Smooth muscle cell (in vitro differentiated cells): ENCODE measurements around the gene EXOC6B. TPM values are rescaled to one million over a fixed set of nuclear protein-coding genes. Genes with fewer than 3 reads are reported as not detected.

ENCODE experiments used
- DNase-seq: peaks from one replicate; lab custom pipeline; 2025; ENCODE audit not compliant: unreplicated experiment; lab: John Stamatoyannopoulos, UW
- H2AFZ ChIP-seq: fragments of 200-600 bp; sonication (generic); 2 replicates; pipeline ENCODE4 v1.6.0; 2016; ENCODE audit warnings: antibody characterized with exemption, low read depth, mild to moderate bottlenecking
- H3F3A ChIP-seq: fragments of 200-600 bp; sonication (generic); 2 replicates; pipeline ENCODE4 v1.6.0; 2017; ENCODE audit warnings: antibody characterized with exemption, low read depth
- H3K27ac ChIP-seq: fragments of 200-600 bp; sonication (generic); 2 replicates; pipeline ENCODE4 v1.5.1; 2016; ENCODE audit warnings: low read depth, mild to moderate bottlenecking
- H3K27me3 ChIP-seq: fragments of 200-600 bp; sonication (generic); 2 replicates; pipeline ENCODE4 v1.6.1; 2016; ENCODE audit warnings: low read depth, mild to moderate bottlenecking
- H3K36me3 ChIP-seq: fragments of 200-600 bp; sonication (generic); 2 replicates; pipeline ENCODE4 v1.5.1; 2016; ENCODE audit warnings: low read depth
- H3K4me1 ChIP-seq: fragments of 200-600 bp; sonication (generic); 2 replicates; pipeline ENCODE4 v1.5.1; 2016; ENCODE audit warnings: low read depth
- H3K4me2 ChIP-seq: fragments of 200-600 bp; sonication (generic); 2 replicates; pipeline ENCODE4 v1.6.0; 2016; ENCODE audit warnings: mild to moderate bottlenecking
- H3K4me3 ChIP-seq: fragments of 200-600 bp; sonication (generic); 2 replicates; pipeline ENCODE4 v1.5.1; 2016; ENCODE audit warnings: mild to moderate bottlenecking
- H3K79me2 ChIP-seq: fragments of 200-600 bp; sonication (generic); 2 replicates; pipeline ENCODE4 v1.6.0; 2016; ENCODE audit warnings: low read depth, mild to moderate bottlenecking
- H3K9ac ChIP-seq: fragments of 200-600 bp; sonication (generic); 2 replicates; pipeline ENCODE4 v1.6.0; 2016; ENCODE audit warnings: low read depth
- H3K9me3 ChIP-seq: fragments of 200-600 bp; sonication (generic); replicated peaks from 2 replicates; pipeline ENCODE4 v1.5.1; 2016; ENCODE audit warnings: low read depth
- H4K20me1 ChIP-seq: fragments of 200-600 bp; sonication (generic); 2 replicates; pipeline ENCODE4 v1.6.0; 2016; ENCODE audit warnings: low read depth
- CTCF ChIP-seq: fragments of 200-600 bp; sonication (generic); IDR thresholded peaks from 2 replicates; pipeline ENCODE4 v1.5.1; 2017; ENCODE audit warnings: borderline replicate concordance, mild to moderate bottlenecking, antibody characterized with exemption; ENCODE audit not compliant: insufficient read depth, poor library complexity, severe bottlenecking
- WGBS: methylation state at CpG from one replicate; pipeline ENCODE4 v1.1.7; 2016; ENCODE audit warnings: low lambda C conversion rate; 5-methylcytosine and 5-hydroxymethylcytosine counted together
- polyA plus RNA-seq: library from polyadenylated mRNA; unstranded; fragments of >200 nt; fragmentation: Nextera tagmentation; extraction: Ambion mirVana; gene quantifications from 2 replicates; pipeline ENCODE4 v1.2.1, GENCODE V29; 2016
- total RNA-seq: library from RNA; depleted of rRNA; stranded (reverse); fragments of >200 nt; gene quantifications from 2 replicates; pipeline ENCODE4 v1.2.3, GENCODE V29; 2014

EXOC6B gene
- total and polyA plus RNA-seq, 2 experiments from 2014 or later = 6.9 to 19.7 TPM

GRCh38 chr2:72271766-72272641 is 553.8 kb downstream of the EXOC6B start:
- Histone ChIP-seq H2AFZ (no peak overlapping the region), H3K36me3 (no peaks in the 10 kb centered on the region), H4K20me1 (peaks cover 24% of the 10 kb centered on the region), H3K4me3 (no peak overlapping the region), H3F3A (no peaks in the 10 kb centered on the region), H3K27ac (no peak overlapping the region), H3K9ac (no peak overlapping the region), H3K4me1 (no peaks in the 10 kb centered on the region), H3K27me3 (no peaks in the 10 kb centered on the region), H3K4me2 (no peak overlapping the region), H3K9me3 (no peaks in the 10 kb centered on the region), H3K79me2 (no peaks in the 10 kb centered on the region)
- no peak for TF ChIP-seq CTCF
- WGBS = 87% methylated on average over 5 of the region's 5 CpGs
- no peak for DNase-seq

GRCh38 chr2:72271276-72271614 is 554.6 kb downstream of the EXOC6B start:
- H3F3A ChIP-seq = no peaks in the 10 kb centered on the region
- H3K27me3 ChIP-seq = no peaks in the 10 kb centered on the region
- H3K36me3 ChIP-seq = no peaks in the 10 kb centered on the region
- no peaks in the 10 kb centered on the region for H3K79me2 ChIP-seq
- no peak for DNase-seq
- 85% methylated on average over 1 of the region's 1 CpG for WGBS
- no peaks in the 10 kb centered on the region for H3K4me1 ChIP-seq
- TF ChIP-seq CTCF = no peak
- no peak overlapping the region for H3K9ac ChIP-seq
- H3K9me3 ChIP-seq = no peaks in the 10 kb centered on the region
- no peak overlapping the region for H3K4me3 ChIP-seq
- H3K27ac ChIP-seq = no peak overlapping the region
- H3K4me2 ChIP-seq = no peak overlapping the region
- H4K20me1 ChIP-seq = peaks cover 24% of the 10 kb centered on the region
- H2AFZ ChIP-seq = no peak overlapping the region

GRCh38 chr2:72270556-72271275 is 555.1 kb downstream of the EXOC6B start:
- H3K9ac ChIP-seq = no peak overlapping the region
- no peaks in the 10 kb centered on the region for H3F3A ChIP-seq
- H3K4me1 ChIP-seq = no peaks in the 10 kb centered on the region
- no peaks in the 10 kb centered on the region for H3K27me3 ChIP-seq
- H3K79me2 ChIP-seq = no peaks in the 10 kb centered on the region
- H3K27ac ChIP-seq = no peak overlapping the region
- DNase-seq = no peak
- no peak overlapping the region for H2AFZ ChIP-seq
- WGBS = 81% methylated on average over 1 of the region's 1 CpG
- peaks cover 24% of the 10 kb centered on the region for H4K20me1 ChIP-seq
- H3K36me3 ChIP-seq = no peaks in the 10 kb centered on the region
- H3K4me3 ChIP-seq = no peak overlapping the region
- TF ChIP-seq CTCF = no peak
- no peak overlapping the region for H3K4me2 ChIP-seq
- H3K9me3 ChIP-seq = no peaks in the 10 kb centered on the region
